ENCODE results near the gene HNRNPL.
"Not testable (repeated sequence)": the region's sequence is repeated elsewhere in the genome, so short reads cannot be mapped to it uniquely, and the experiment has no call there.

HNRNPL gene

GRCh38 chr19:38801359-38802095 is 48.3 kb downstream of the HNRNPL start:
- DNase-seq (ENCODE audit: low spot score) = no peak

DNA sequence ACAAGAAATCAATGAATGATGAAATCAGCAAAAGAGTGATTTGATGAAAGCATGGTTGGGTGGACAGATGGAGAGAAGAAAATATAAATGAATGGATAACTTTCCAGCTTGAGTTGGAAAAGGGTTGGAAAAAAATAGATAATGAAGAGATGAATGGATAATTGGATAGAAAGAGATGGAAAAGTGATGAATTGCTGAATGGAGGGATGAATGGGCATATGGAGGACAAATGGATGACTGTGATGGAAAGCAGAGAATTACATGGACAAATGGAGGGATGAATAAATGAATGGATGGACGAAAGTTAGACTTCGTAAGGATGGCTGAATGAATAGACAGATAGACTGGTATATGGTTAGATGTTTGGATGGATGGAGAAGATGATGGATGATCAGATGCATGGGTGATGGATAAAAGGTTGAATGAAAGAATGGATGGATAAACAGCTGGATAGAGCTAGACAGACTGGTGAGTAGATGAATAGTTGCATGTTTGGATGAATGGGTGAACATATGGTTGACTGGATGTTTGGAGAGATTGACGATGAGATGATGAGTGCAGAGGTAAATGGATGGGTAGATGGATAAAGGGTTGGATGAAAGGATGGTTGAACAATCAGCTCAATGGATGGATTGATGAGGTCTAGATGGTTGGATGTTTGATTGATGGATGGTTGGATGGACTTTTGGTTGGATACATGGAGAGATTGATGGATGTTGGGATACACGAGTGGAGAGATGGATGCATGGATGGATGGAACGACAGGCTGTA is 49.0 kb downstream of the HNRNPL start:
- DNase-seq (ENCODE audit: low spot score) = no peak

DNA sequence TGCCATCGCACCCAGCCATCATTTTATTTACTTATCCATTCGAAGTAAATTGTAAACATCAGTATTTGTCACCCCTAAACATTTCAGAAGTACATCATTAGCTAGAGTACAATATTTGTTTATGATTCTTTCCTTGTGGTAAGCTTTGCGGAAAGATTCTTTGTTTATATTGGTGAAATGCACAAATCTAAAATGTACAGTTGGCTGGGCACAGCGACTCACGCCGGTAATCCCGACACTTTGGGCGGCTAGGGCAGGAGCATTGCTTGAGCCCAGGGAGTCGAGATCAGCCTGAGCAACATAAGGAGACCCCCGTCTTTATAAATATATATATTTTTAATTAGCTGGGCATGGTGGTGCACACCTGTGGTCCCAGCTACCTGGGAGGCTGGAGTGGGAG is 50.7 kb downstream of the HNRNPL start:
- no peak for DNase-seq (ENCODE audit: low spot score)

GRCh38 chr19:38797781-38798180 is 52.0 kb downstream of the HNRNPL start:
- DNase-seq (ENCODE audit: low spot score) = not testable (repeated sequence)

GRCh38 chr19:38796154-38796553 is 53.6 kb downstream of the HNRNPL start:
- DNase-seq (ENCODE audit: low spot score) = no peak

DNA sequence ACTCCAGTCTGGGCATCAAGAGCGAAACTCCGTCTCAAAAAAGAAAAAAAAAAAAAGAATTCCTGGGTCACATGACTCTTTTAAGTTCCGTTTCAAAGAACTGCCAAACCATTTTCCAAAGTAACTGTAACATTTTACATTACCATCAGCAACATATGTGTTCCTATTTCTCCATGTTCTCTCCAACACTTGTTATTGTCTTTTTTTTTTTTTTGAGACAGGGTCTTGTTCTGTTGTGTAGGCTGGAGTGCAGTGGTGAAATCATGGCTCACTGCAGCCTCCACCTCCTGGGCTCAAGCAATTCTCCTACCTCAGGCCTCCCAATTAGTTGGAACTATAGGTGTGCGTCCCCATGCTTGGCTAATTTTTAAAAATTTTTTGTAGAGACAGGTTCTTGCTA is 54.2 kb downstream of the HNRNPL start:
- no peak for DNase-seq (ENCODE audit: low spot score)

DNA sequence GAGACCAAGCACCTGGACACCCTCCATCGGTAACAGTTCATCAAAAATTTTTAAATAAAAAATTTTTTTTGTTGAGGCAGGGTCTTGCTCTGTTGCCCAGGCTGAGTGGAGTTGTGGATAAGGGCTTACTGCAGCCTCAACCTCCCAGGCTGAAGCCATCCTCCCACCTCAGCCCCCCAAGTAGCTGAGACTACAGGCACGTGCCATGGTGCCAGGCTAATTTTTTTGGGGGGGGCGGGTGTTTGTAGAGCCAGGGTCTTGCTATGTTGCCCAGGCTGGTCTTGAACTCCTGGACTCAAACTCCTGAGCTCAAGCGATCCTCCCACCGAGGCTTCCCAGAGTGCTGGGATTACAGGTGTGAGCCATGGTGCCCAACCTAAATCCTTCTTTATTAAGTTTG is 56.1 kb downstream of the HNRNPL start:
- no peak for DNase-seq (ENCODE audit: low spot score)

DNA sequence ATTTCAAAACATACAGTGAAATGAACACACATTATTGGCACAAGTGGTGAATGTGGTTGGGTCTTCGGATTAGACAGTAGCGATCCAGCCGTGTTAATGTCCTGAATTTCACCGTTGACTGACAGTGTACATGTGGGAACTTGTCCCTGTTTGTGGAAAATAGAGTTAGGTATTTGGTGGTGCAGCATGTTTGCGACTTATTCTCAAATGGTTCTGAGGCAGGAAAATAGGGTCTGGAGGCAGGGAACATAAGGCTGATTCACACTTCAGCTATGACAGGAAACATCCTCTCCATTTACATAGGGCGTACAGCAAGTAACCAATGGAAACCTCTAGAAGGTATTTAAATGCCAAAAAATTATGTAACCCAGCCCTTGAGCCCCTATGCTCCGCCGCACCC is 56.6 kb downstream of the HNRNPL start:
- DNase-seq (ENCODE audit: low spot score) = peak; percentile 3

DNA sequence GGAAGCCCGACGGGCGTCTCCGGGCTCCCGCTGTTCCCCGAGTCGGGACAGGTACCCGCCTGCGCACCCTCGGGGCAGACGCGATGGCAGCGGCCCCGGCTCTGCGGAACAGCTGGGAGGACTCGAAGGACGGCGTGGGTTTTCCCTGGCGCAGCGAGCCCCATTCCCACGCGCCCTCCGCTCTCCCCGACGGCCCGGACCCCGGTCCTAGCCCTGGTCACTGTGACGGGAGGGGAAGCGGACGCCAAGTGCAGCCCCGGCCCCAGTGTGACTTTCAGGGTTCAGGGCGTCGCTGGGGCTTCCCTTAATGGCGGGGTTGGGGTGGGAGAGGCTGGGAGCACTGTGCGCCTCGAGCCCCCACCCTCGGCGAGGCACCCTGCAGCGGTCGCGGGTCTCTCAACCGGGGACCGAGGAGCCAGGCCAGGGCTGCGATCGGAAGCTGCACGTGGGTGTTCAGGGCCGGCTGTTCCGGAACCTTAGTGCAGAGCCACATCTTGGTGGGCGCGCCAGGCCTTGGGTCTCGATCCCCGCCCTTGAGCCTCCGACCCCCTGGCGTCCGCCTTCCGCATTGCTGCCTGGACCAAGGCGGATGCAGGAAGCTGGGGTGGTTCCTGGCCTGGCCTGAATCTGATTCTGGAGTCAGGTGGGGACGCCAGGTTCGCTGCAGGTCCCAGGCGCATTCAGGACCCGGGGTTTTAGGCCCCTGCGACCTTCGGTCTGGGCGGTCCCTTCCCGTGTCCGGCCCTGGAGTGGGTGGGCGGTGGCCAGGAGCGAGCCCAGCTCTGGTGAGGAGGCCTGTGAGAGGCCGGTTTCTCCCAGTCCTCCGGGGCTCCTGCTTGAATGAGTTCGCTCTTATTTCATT is 57.3 kb downstream of the HNRNPL start:
- DNase-seq (ENCODE audit: low spot score) = peak; percentile 54

DNA sequence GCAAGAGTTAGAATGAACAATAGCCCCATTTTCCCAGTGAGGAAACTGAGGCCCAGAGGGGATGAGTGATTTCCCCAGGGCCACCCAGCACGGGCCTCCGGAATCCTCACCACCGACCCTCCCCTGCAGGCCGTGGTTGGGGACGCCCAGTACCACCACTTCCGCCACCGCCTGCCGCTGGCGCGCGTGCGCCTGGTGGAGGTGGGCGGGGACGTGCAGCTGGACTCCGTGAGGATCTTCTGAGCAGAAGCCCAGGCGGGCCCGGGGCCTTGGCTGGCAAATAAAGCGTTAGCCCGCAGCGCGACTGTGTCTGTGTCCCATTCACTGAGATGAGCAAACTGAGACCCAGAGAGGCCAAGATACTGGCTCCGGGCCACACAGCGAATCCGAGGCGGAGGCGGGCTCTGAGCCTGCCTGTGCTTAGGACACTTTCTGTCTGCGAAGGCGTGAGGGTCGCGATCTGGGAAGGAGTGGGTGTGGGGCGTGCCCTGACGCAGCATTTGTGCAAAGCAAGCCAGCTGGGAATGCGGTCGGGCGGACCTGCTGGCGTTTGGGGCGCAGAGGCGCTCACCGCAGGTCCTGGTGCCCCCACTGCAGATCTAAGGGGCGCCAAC is 58.2 kb downstream of the HNRNPL start:
- not testable (repeated sequence) for DNase-seq (ENCODE audit: low spot score)

GRCh38 chr19:38790507-38791403 is 59.0 kb downstream of the HNRNPL start:
- DNase-seq (ENCODE audit: low spot score) = not testable (repeated sequence)

GRCh38 chr19:38788478-38789243 is 61.1 kb downstream of the HNRNPL start, which contains the start of gene LGALS7B:
TSS of gene LGALS7B (plus strand) at chr19:38789200. CDS start at chr19:38789227, 27 bp downstream.
- peak; percentile 2 for DNase-seq (ENCODE audit: low spot score)

DNA sequence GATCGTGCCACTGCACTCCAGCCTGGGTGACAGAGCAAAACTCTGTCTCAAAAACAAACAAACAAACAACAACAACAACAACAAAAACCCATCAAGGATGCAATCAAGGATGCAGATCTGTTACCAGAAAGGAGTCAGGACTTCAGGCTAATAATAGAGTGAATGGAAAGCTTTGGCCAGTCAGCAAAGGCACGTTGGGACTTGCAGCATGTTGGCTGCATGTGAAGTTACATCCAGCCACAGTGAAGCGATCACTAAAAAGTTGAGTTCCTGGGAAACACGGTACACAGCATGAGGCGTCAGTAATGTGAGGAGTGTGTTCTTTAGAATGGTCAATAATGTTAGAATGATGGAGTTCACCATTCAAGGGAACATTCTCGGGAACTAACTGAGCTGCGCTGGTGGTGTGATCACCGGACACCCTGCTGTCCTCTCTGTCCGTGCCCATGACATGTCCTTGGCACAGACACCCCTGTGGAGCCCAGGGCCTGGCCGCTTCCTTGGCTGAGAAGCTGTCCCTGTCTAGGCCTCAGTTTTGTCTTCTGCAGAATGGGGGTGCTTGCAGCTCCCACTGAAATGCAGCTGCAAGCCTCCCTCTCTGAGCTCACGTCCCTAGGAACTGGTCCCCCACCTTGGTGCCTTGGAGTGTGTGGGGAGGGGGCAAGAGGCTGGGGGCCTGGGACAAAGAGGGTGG is 63.1 kb downstream of the HNRNPL start:
- DNase-seq (ENCODE audit: low spot score) = peak; percentile 3

Measured in iPS-NIHi11 (cell line).